Fibroblast of lung (primary cell): ENCODE data around the gene PHF3. TPM values are rescaled to one million over a fixed set of nuclear protein-coding genes. Genes with fewer than 3 reads are reported as not detected.
A peak's percentile ranks its signal among the peaks of the same experiment; 100 is the strongest.

ENCODE experiments used
- DNase-seq, 2 donors: peaks; one replicate each; pipeline versions ENCODE4 v3.0.0 to v3.0.0-alpha.2; 2010; ENCODE audit warnings: low read depth in 2 of 2
- H2AFZ ChIP-seq: 2 replicates; pipeline ENCODE4 v1.5.1; 2012; ENCODE audit warnings: low read length, control low read depth, inconsistent platforms
- H3K27ac ChIP-seq: 2 replicates; pipeline ENCODE4 v1.5.1; 2011; ENCODE audit warnings: low read length, control low read depth; ENCODE audit not compliant: insufficient read depth
- H3K27me3 ChIP-seq: 2 replicates; pipeline ENCODE4 v1.5.1; 2011; ENCODE audit warnings: mild to moderate bottlenecking, low read length; ENCODE audit not compliant: control insufficient read depth, insufficient read depth
- H3K36me3 ChIP-seq: 2 replicates; pipeline ENCODE4 v1.5.1; 2011; ENCODE audit warnings: low read length; ENCODE audit not compliant: control insufficient read depth, insufficient read depth
- H3K4me1 ChIP-seq: 2 replicates; pipeline ENCODE4 v1.5.1; 2011; ENCODE audit warnings: low read length; ENCODE audit not compliant: control insufficient read depth, insufficient read depth; ENCODE audit errors: extremely low read depth
- H3K4me2 ChIP-seq: 2 replicates; pipeline ENCODE4 v1.5.1; 2011; ENCODE audit warnings: low read length, control low read depth; ENCODE audit not compliant: insufficient read depth; ENCODE audit errors: extremely low read depth
- H3K4me3 ChIP-seq, 4 experiments: fragments of 200-600 bp in 1 of 4; sonication (generic) in 1 of 4; replicated peaks in 1 of 4; 2 replicates each; pipeline ENCODE4 v1.5.1; 2011 to 2016; ENCODE audit warnings: low read length in 4 of 4, low read depth in 3 of 4, mild to moderate bottlenecking in 3 of 4, control low read depth in 2 of 4, inconsistent platforms in 1 of 4, mixed read lengths in 1 of 4; ENCODE audit not compliant: insufficient read depth in 1 of 4; ENCODE audit errors: control extremely low read depth in 1 of 4
- H3K79me2 ChIP-seq: 2 replicates; pipeline ENCODE4 v1.5.1; 2012; ENCODE audit warnings: mild to moderate bottlenecking, low read length, inconsistent platforms; ENCODE audit not compliant: control insufficient read depth, insufficient read depth
- H3K9ac ChIP-seq: 2 replicates; pipeline ENCODE4 v1.5.1; 2011; ENCODE audit warnings: mild to moderate bottlenecking, low read length, control low read depth; ENCODE audit not compliant: insufficient read depth
- H3K9me3 ChIP-seq: 2 replicates; pipeline ENCODE4 v1.5.1; 2012; ENCODE audit warnings: low read depth, low read length; ENCODE audit not compliant: control insufficient read depth, insufficient read depth
- H4K20me1 ChIP-seq: 2 replicates; pipeline ENCODE4 v1.5.1; 2011; ENCODE audit warnings: low read length; ENCODE audit not compliant: control insufficient read depth, insufficient read depth; ENCODE audit errors: extremely low read depth
- CTCF ChIP-seq, 2 donors: IDR thresholded peaks in 1 of 2; conservative IDR thresholded peaks in 1 of 2; 1 replicate in 1 of 2; 2 replicates in 1 of 2; pipeline ENCODE4 v1.5.1; 2011 to 2012; ENCODE audit warnings: low read length in 2 of 2, control low read depth in 1 of 2, inconsistent platforms in 1 of 2, low read depth in 1 of 2, mild to moderate bottlenecking in 1 of 2
- EZH2 ChIP-seq: IDR thresholded peaks from 2 replicates; pipeline ENCODE4 v1.5.1; 2012; ENCODE audit warnings: low read length, control low read depth, mild to moderate bottlenecking; ENCODE audit errors: missing control alignments
- polyA plus RNA-seq, 2 donors: library from polyadenylated mRNA; depleted of rRNA in 1 of 2; stranded (reverse) in 1 of 2; unstranded in 1 of 2; fragments of >200 nt; gene quantifications; 2 replicates each; pipeline ENCODE4 v1.2.1, GENCODE V29; 2011 to 2012; ENCODE audit warnings: missing spikeins in 1 of 2
- total RNA-seq: library from RNA; depleted of rRNA; stranded (reverse); fragments of >200 nt; gene quantifications from 2 replicates; pipeline ENCODE4 v1.2.1, GENCODE V29; 2014

The PHF3 gene
- total and polyA plus RNA-seq, 2 donors (not counting 1 experiment from before 2014, with no cell fraction given), result 22.2 to 71.5 TPM

GRCh38 chr6:63742060-63742459, 106.5 kb downstream of the PHF3 start:
- TF ChIP-seq EZH2 (no peak), CTCF (conservative IDR thresholded peaks at IDR 0.05 in 1 of 2, IDR thresholded peaks at IDR 0.05 in 1 of 2; ENCODE audit: low read depth in 1 of 2, low read length in 2 of 2) (no peak)
- no peaks in the 10 kb centered on the region for H3K27me3 ChIP-seq
- no peaks in the 10 kb centered on the region for H3K9me3 ChIP-seq

GRCh38 chr6:63743691-63744090, 108.1 kb downstream of the PHF3 start:
- H3K9me3 ChIP-seq, result no peaks in the 10 kb centered on the region
- no peaks in the 10 kb centered on the region for H4K20me1 ChIP-seq
- no peaks in the 10 kb centered on the region for H3K36me3 ChIP-seq
- no peaks in the 10 kb centered on the region for H3K27me3 ChIP-seq
- DNase-seq, result no peak
- H3K27ac ChIP-seq, result no peak overlapping the region
- no peak overlapping the region for H3K9ac ChIP-seq
- TF ChIP-seq CTCF (conservative IDR thresholded peaks at IDR 0.05 in 1 of 2, IDR thresholded peaks at IDR 0.05 in 1 of 2; ENCODE audit: low read depth in 1 of 2, low read length in 2 of 2) (no peak), EZH2 (no peak)
- H3K4me3 ChIP-seq, result no peak overlapping the region
- H3K4me2 ChIP-seq, result no peak overlapping the region
- H3K79me2 ChIP-seq, result no peaks in the 10 kb centered on the region
- no peak overlapping the region for H2AFZ ChIP-seq
- H3K4me1 ChIP-seq, result no peaks in the 10 kb centered on the region

More at GRCh38 chr6:63742060-63742459, 106.5 kb downstream of the PHF3 start:
- DNase-seq, result peak in 1 of 2 donors; percentile 9
- H3K4me1 ChIP-seq, result no peaks in the 10 kb centered on the region
- no peak overlapping the region for H3K9ac ChIP-seq
- H3K36me3 ChIP-seq, result no peaks in the 10 kb centered on the region
- no peak overlapping the region for H3K27ac ChIP-seq
- no peak overlapping the region for H3K4me3 ChIP-seq
- H2AFZ ChIP-seq, result no peak overlapping the region
- no peaks in the 10 kb centered on the region for H3K79me2 ChIP-seq
- H3K4me2 ChIP-seq, result no peak overlapping the region
- no peaks in the 10 kb centered on the region for H4K20me1 ChIP-seq

- no peaks in the 10 kb centered on the region for H3K9me3 ChIP-seq
- no peaks in the 10 kb centered on the region for H4K20me1 ChIP-seq
- H3K4me3 ChIP-seq, result no peak overlapping the region
- H3K27ac ChIP-seq, result no peak overlapping the region
- no peaks in the 10 kb centered on the region for H3K36me3 ChIP-seq
- H3K27me3 ChIP-seq, result no peaks in the 10 kb centered on the region
- H3K79me2 ChIP-seq, result no peaks in the 10 kb centered on the region
- TF ChIP-seq EZH2 (no peak), CTCF (conservative IDR thresholded peaks at IDR 0.05 in 1 of 2, IDR thresholded peaks at IDR 0.05 in 1 of 2; ENCODE audit: low read depth in 1 of 2, low read length in 2 of 2) (no peak)
- DNase-seq, result no peak
- H2AFZ ChIP-seq, result no peak overlapping the region
- no peak overlapping the region for H3K9ac ChIP-seq
- H3K4me1 ChIP-seq, result no peaks in the 10 kb centered on the region
- H3K4me2 ChIP-seq, result no peak overlapping the region
Observed at GRCh38 chr6:63744810-63745209, 109.2 kb downstream of the PHF3 start.
